NT2/D1 (cell line): Measurements from ENCODE around the gene C8G.
A peak's percentile ranks its signal among the peaks of the same experiment; 100 is the strongest.

ENCODE experiments used
- DNase-seq: peaks from one replicate; pipeline ENCODE4 v3.0.0-alpha.2; 2011; ENCODE audit warnings: low read depth, low spot score
- H3K27me3 ChIP-seq: 2 replicates; pipeline ENCODE4 v1.6.0; 2011; ENCODE audit warnings: mild to moderate bottlenecking; ENCODE audit not compliant: insufficient read length, insufficient read depth
- H3K36me3 ChIP-seq: 2 replicates; pipeline ENCODE4 v1.6.1; 2011; ENCODE audit warnings: mild to moderate bottlenecking, low read length, mixed read lengths; ENCODE audit not compliant: insufficient read depth, insufficient read length
- H3K4me1 ChIP-seq: 2 replicates; pipeline ENCODE4 v1.5.1; 2011; ENCODE audit not compliant: insufficient read depth, insufficient read length
- H3K4me3 ChIP-seq: 2 replicates; pipeline ENCODE4 v1.5.1; 2011; ENCODE audit warnings: low read depth; ENCODE audit not compliant: insufficient read length
- H3K9ac ChIP-seq: 2 replicates; pipeline ENCODE4 v1.6.0; 2011; ENCODE audit warnings: low read depth; ENCODE audit not compliant: insufficient read length
- H3K9me3 ChIP-seq: 2 replicates; pipeline ENCODE4 v1.5.1; 2011; ENCODE audit warnings: mild to moderate bottlenecking, low read length; ENCODE audit not compliant: insufficient read depth
- SUZ12 ChIP-seq: IDR thresholded peaks from 2 replicates; pipeline ENCODE4 v1.6.1; 2011; ENCODE audit not compliant: insufficient read length, insufficient read depth; ENCODE audit errors: extremely low read depth
- YY1 ChIP-seq: IDR thresholded peaks from 2 replicates; pipeline ENCODE4 v1.6.1; 2011; ENCODE audit not compliant: insufficient read length, insufficient read depth
- ZNF274 ChIP-seq: IDR thresholded peaks from 2 replicates; pipeline ENCODE4 v1.6.1; 2011; ENCODE audit warnings: mild to moderate bottlenecking, low read depth, low read length

C8G gene

DNA sequence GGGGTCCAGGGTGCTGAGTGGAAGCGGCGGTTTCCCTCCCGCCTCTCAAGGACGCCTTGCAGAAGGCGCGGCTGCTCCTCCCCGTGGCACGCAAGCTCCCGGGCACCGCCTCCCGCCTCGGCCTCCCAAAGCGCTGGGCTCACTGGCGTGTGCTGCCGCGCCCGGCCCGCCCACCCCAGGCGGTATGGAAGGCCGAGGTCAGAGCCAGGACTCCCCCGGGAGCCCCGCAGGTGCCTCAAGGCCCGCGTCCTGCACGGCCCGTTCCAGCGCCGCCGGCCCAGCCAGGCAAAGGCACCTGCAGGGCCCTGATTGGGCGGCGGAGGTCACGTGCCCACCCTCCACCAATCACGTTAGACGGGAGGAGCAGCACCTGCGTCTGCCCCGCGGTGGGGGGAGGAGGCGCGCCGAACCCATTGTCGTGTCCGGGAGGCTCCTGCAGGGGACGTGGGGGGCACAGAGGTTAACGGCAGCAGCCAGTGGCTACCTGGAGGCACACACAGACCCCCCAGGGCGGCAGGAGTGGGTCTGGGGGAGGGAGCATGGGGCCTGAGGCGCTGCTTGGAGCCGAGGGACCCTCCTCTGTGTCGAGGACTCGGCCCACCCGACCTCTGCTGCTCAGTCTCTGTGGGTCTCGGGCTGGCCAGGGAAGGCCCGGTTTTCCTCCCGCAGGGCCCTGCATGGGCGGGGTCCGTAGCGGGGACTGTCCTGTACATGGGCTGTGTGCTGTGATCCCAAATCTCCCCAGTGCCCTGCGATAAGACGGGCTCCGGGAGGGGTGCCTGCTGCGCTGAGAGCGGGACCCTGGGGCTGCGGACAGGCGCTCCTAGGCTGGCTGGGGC, 5.0 kb downstream of the C8G start:
- Histone ChIP-seq H3K36me3 (no peaks in the 10 kb centered on the region), H3K4me3 (peak overlapping the region; percentile 77), H3K27me3 (no peaks in the 10 kb centered on the region), H3K4me1 (peaks cover 27% of the 10 kb centered on the region), H3K9ac (peak overlapping the region; percentile 96), H3K9me3 (no peaks in the 10 kb centered on the region)
- TF ChIP-seq SUZ12 (no peak), ZNF274 (no peak), YY1 (no peak)
- DNase-seq = peak; percentile 89

DNA sequence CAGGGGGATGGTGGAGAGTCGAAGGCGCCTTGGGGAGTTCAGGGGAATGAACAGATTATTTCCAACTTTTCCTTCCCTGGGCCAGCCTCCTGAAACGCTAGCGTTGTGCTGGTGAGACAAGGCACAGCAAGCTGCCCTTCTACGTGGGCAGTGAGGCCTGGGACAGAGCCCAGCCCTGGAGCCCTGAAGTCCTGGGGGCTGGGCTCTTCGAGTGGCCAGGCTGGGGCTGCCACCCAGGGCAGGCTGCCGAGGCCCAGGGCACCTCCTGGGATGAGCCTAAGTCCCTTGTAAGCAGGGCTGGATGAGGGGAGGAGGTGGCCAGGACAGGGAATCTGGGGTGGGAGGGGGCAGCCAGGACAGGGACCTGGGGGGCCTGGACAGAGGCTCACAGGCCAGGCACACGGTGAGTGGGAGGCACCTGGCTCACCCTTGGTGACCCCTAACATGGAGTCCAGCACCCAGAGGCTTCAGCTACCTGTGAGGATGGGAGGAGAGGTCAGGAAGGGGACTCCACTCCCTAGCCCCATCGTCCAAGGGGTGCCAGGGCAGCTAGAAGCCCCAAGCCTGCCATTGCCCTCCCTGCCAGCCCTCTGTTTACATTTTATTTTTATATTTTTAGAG, 5.7 kb downstream of the C8G start:
- Histone ChIP-seq H3K9ac (peak overlapping the region; percentile 96), H3K4me3 (peak overlapping the region; percentile 77), H3K9me3 (no peaks in the 10 kb centered on the region), H3K27me3 (peaks cover 2% of the 10 kb centered on the region), H3K36me3 (no peaks in the 10 kb centered on the region), H3K4me1 (peaks cover 21% of the 10 kb centered on the region)
- TF ChIP-seq SUZ12 = no peak
- no peak for TF ChIP-seq YY1
- no peak for TF ChIP-seq ZNF274
- no peak for DNase-seq

DNA sequence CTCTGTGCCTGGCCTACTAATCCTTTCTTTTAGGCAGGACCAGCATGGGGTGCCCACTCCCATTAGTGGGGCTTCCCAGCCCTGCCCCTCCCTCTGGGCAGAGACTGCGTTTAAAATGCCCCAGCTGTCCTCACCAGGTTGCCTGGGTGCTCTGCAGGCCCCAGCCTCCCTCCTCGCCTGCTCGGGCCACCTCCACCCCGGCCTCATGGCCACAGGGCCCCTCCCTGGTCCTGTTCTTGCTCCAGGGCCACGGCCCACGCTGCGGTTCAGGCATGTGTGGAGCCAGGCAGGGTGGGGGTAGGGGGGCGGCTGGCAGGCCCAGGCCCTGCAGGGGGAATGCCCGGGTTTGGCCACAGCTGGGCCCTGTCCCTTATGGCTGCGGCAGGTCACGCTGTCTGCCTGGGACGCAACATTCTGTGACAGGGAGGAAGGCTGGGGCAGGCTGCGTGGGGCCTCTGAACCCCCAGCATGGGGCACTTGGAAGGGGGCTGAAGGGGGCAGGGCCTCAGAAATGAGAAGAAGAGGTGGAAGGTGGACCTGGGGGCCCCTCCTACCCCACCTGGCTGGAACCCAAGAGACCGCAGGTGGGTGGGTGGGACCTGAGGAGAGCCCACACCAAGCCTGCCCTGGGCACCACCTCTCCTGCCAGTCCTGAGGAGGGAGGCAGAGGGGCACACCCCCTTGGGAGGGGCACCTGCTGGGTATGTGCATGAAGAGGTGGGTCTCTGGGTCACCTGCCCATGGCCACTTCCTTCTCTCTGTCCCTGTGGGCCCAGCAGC, 6.7 kb downstream of the C8G start, which contains the start of gene LCN12:
LCN12 (plus strand) TSS at position 733 of the 780 bp plus-strand sequence. CDS start 55 bp downstream, outside the sequence.
- Histone ChIP-seq H3K9ac (peak within 1 kb of the TSS; percentile 50), H3K36me3 (no peaks in the 10 kb centered on the region), H3K27me3 (peaks cover 5% of the 10 kb centered on the region), H3K4me3 (no peak within 1 kb of the TSS), H3K9me3 (no peaks in the 10 kb centered on the region), H3K4me1 (peaks cover 19% of the 10 kb centered on the region)
- DNase-seq = no peak
- TF ChIP-seq ZNF274 (no peak), SUZ12 (no peak)

DNA sequence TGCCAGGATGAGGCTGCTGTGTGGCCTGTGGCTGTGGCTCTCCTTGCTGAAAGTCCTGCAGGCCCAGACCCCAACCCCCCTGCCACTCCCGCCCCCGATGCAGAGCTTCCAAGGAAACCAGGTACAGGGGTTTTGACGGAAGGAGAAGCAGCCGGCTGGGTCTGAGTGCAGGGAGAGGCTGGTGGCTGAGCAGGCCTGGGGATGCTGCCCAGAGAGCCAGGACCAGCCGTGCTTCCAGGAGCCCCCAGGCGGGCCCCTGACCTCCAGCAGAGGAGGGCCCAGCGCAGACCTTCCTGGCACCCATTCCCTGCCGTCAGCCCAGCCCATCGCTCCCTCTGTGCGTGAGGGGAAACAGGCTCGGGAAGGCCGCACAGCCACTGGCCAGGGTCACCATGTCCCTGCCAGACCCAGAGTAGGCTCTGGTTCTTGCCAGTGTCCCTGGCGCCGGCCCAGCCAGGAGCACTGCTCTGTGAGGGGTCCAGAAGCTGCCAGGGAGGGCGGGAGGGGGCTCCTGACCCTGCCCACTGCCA, 7.3 kb downstream of the C8G start:
- Histone ChIP-seq H3K4me3 (no peak overlapping the region), H3K9ac (peak overlapping the region; percentile 50), H3K9me3 (no peaks in the 10 kb centered on the region), H3K36me3 (no peaks in the 10 kb centered on the region), H3K4me1 (peaks cover 16% of the 10 kb centered on the region), H3K27me3 (peaks cover 5% of the 10 kb centered on the region)
- DNase-seq = no peak
- TF ChIP-seq SUZ12 (no peak), YY1 (no peak), ZNF274 (no peak)

DNA sequence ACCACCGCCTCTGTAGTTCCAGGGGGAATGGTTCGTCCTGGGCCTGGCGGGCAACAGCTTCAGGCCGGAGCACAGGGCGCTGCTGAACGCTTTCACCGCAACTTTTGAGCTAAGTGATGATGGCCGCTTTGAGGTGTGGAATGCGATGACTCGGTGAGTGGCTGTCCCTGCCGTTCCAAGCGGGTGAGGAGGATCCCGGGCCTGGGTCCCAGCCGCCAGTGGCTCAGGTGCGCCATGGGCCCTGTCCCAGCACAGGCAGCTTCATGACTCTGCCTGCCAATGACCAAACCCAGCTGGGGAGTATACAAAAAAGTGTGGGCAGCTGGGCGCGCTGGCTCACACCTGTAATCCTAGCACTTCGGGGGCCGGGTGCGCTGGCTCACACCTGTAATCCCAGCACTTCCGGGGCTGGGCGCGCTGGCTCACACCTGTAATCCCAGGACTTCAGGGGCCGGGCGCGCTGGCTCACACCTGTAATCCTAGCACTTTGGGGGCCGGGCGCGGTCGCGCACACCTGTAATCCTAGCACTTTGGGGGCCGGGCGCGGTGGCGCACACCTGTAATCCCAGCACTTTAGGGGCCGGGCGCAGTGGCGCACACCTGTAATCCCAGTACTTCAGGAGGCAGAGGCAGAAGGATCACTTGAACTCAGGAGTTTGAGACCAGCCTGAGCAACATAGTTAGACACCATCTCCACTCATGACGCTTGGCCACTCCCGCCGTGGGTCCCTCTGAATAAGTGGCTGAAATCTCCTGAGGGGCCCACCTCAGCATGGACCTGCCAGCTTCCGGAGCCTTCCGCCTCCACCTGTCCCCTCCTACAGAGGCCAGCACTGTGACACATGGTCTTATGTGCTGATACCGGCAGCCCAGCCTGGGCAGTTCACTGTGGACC, 8.1 kb downstream of the C8G start:
- no peak for TF ChIP-seq ZNF274
- no peak for TF ChIP-seq SUZ12
- no peak for TF ChIP-seq YY1
- Histone ChIP-seq H3K36me3 (no peaks in the 10 kb centered on the region), H3K27me3 (peaks cover 5% of the 10 kb centered on the region), H3K9ac (no peak overlapping the region), H3K4me3 (no peak overlapping the region), H3K4me1 (peaks cover 9% of the 10 kb centered on the region), H3K9me3 (no peaks in the 10 kb centered on the region)
- DNase-seq = no peak

DNA sequence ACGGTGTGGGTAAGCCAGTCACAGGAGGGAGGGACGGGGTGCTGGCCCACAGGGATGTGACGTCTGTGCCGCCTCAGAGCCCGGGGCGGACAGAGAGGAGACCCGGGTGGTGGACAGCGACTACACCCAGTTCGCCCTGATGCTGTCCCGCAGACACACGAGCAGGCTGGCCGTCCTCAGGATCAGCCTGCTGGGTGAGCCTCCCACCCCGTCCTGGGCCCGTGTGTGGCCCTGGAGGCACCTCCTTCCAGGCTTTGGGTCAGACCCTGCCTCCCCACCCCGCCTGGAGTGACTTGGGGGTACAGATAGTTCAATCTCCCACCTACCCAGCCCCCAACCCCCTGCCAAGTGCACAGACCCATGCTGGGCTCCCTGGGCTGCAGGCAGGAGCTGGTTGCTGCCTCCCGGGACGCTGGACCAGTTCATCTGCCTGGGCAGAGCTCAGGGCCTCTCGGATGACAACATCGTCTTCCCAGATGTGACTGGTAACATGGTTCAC, 8.8 kb downstream of the C8G start:
- Histone ChIP-seq H3K36me3 (no peaks in the 10 kb centered on the region), H3K9me3 (no peaks in the 10 kb centered on the region), H3K4me3 (no peak overlapping the region), H3K4me1 (peaks cover 8% of the 10 kb centered on the region), H3K27me3 (peaks cover 10% of the 10 kb centered on the region), H3K9ac (peak overlapping the region; percentile 50)
- TF ChIP-seq ZNF274 (no peak), SUZ12 (no peak), YY1 (no peak)
- no peak for DNase-seq
